ENCODE results near the gene CDKN2AIP.
A peak's percentile ranks its signal among the peaks of the same experiment; 100 is the strongest.

The CDKN2AIP gene

GRCh38 chr4:183407128-183407585 is 37.3 kb upstream of the CDKN2AIP start:
- peak; percentile 43 for DNase-seq (ENCODE audit: extremely low read depth, low read depth)
- TF ChIP-seq CTCF (IDR thresholded peaks at IDR 0.05; ENCODE audit: low read depth, low read length) = peak; percentile 80

- DNase-seq (ENCODE audit: extremely low read depth, low read depth) = no peak
- no peak for TF ChIP-seq CTCF (IDR thresholded peaks at IDR 0.05; ENCODE audit: low read depth, low read length)
Observed at GRCh38 chr4:183407635-183408464, 36.6 kb upstream of the CDKN2AIP start.

GRCh38 chr4:183408796-183409195 is 35.6 kb upstream of the CDKN2AIP start:
- DNase-seq (ENCODE audit: extremely low read depth, low read depth) = no peak
- no peak for TF ChIP-seq CTCF (IDR thresholded peaks at IDR 0.05; ENCODE audit: low read depth, low read length)

GRCh38 chr4:183409483-183409882 is 35.0 kb upstream of the CDKN2AIP start:
- DNase-seq (ENCODE audit: extremely low read depth, low read depth) = no peak
- no peak for TF ChIP-seq CTCF (IDR thresholded peaks at IDR 0.05; ENCODE audit: low read depth, low read length)

- TF ChIP-seq CTCF (IDR thresholded peaks at IDR 0.05; ENCODE audit: low read depth, low read length) = no peak
- DNase-seq (ENCODE audit: extremely low read depth, low read depth) = no peak
Observed at GRCh38 chr4:183409934-183410333, 34.5 kb upstream of the CDKN2AIP start.

GRCh38 chr4:183411291-183411861 is 33.1 kb upstream of the CDKN2AIP start:
- DNase-seq (ENCODE audit: extremely low read depth, low read depth) = no peak
- TF ChIP-seq CTCF (IDR thresholded peaks at IDR 0.05; ENCODE audit: low read depth, low read length) = no peak

GRCh38 chr4:183412821-183413220 is 31.6 kb upstream of the CDKN2AIP start:
- no peak for TF ChIP-seq CTCF (IDR thresholded peaks at IDR 0.05; ENCODE audit: low read depth, low read length)
- no peak for DNase-seq (ENCODE audit: extremely low read depth, low read depth)

Data from AG09319 (cell line).